Smooth muscle cell (in vitro differentiated cells): Measurements from ENCODE around the gene SPINK1. TPM values are rescaled to one million over a fixed set of nuclear protein-coding genes. Genes with fewer than 3 reads are reported as not detected.
A peak's percentile ranks its signal among the peaks of the same experiment; 100 is the strongest.
"Not testable (repeated sequence)": the region's sequence is repeated elsewhere in the genome, so short reads cannot be mapped to it uniquely, and the experiment has no call there.

Source experiments
- DNase-seq: peaks from one replicate; lab custom pipeline; 2025; ENCODE audit not compliant: unreplicated experiment; lab: John Stamatoyannopoulos, UW
- H2AFZ ChIP-seq: fragments of 200-600 bp; sonication (generic); 2 replicates; pipeline ENCODE4 v1.6.0; 2016; ENCODE audit warnings: antibody characterized with exemption, low read depth, mild to moderate bottlenecking
- H3F3A ChIP-seq: fragments of 200-600 bp; sonication (generic); 2 replicates; pipeline ENCODE4 v1.6.0; 2017; ENCODE audit warnings: antibody characterized with exemption, low read depth
- H3K27ac ChIP-seq: fragments of 200-600 bp; sonication (generic); 2 replicates; pipeline ENCODE4 v1.5.1; 2016; ENCODE audit warnings: low read depth, mild to moderate bottlenecking
- H3K27me3 ChIP-seq: fragments of 200-600 bp; sonication (generic); 2 replicates; pipeline ENCODE4 v1.6.1; 2016; ENCODE audit warnings: low read depth, mild to moderate bottlenecking
- H3K36me3 ChIP-seq: fragments of 200-600 bp; sonication (generic); 2 replicates; pipeline ENCODE4 v1.5.1; 2016; ENCODE audit warnings: low read depth
- H3K4me1 ChIP-seq: fragments of 200-600 bp; sonication (generic); 2 replicates; pipeline ENCODE4 v1.5.1; 2016; ENCODE audit warnings: low read depth
- H3K4me2 ChIP-seq: fragments of 200-600 bp; sonication (generic); 2 replicates; pipeline ENCODE4 v1.6.0; 2016; ENCODE audit warnings: mild to moderate bottlenecking
- H3K4me3 ChIP-seq: fragments of 200-600 bp; sonication (generic); 2 replicates; pipeline ENCODE4 v1.5.1; 2016; ENCODE audit warnings: mild to moderate bottlenecking
- H3K79me2 ChIP-seq: fragments of 200-600 bp; sonication (generic); 2 replicates; pipeline ENCODE4 v1.6.0; 2016; ENCODE audit warnings: low read depth, mild to moderate bottlenecking
- H3K9ac ChIP-seq: fragments of 200-600 bp; sonication (generic); 2 replicates; pipeline ENCODE4 v1.6.0; 2016; ENCODE audit warnings: low read depth
- H3K9me3 ChIP-seq: fragments of 200-600 bp; sonication (generic); replicated peaks from 2 replicates; pipeline ENCODE4 v1.5.1; 2016; ENCODE audit warnings: low read depth
- H4K20me1 ChIP-seq: fragments of 200-600 bp; sonication (generic); 2 replicates; pipeline ENCODE4 v1.6.0; 2016; ENCODE audit warnings: low read depth
- CTCF ChIP-seq: fragments of 200-600 bp; sonication (generic); IDR thresholded peaks from 2 replicates; pipeline ENCODE4 v1.5.1; 2017; ENCODE audit warnings: borderline replicate concordance, mild to moderate bottlenecking, antibody characterized with exemption; ENCODE audit not compliant: insufficient read depth, poor library complexity, severe bottlenecking
- WGBS: methylation state at CpG from one replicate; pipeline ENCODE4 v1.1.7; 2016; ENCODE audit warnings: low lambda C conversion rate; 5-methylcytosine and 5-hydroxymethylcytosine counted together
- polyA plus RNA-seq: library from polyadenylated mRNA; unstranded; fragments of >200 nt; fragmentation: Nextera tagmentation; extraction: Ambion mirVana; gene quantifications from 2 replicates; pipeline ENCODE4 v1.2.1, GENCODE V29; 2016
- total RNA-seq: library from RNA; depleted of rRNA; stranded (reverse); fragments of >200 nt; gene quantifications from 2 replicates; pipeline ENCODE4 v1.2.3, GENCODE V29; 2014

SPINK1 gene
- total and polyA plus RNA-seq, 2 experiments from 2014 or later, result 0.69 TPM; not detected in 1

- no peak for TF ChIP-seq CTCF
- H3K36me3 ChIP-seq, result no peaks in the 10 kb centered on the region
Observed at GRCh38 chr5:147826361-147826760, 5.1 kb downstream of the SPINK1 start.

GRCh38 chr5:147822686-147823491 is 8.6 kb downstream of the SPINK1 start:
- H3K9me3 ChIP-seq, result no peaks in the 10 kb centered on the region
- H3K4me1 ChIP-seq, result no peaks in the 10 kb centered on the region
- H3F3A ChIP-seq, result no peaks in the 10 kb centered on the region
- no peaks in the 10 kb centered on the region for H4K20me1 ChIP-seq
- no peaks in the 10 kb centered on the region for H3K36me3 ChIP-seq
- no peak for DNase-seq
- H3K4me2 ChIP-seq, result no peak overlapping the region
- H3K27me3 ChIP-seq, result peaks cover 16% of the 10 kb centered on the region
- H3K27ac ChIP-seq, result no peak overlapping the region
- peak; percentile 90 for TF ChIP-seq CTCF
- H3K4me3 ChIP-seq, result no peak overlapping the region
- no peak overlapping the region for H2AFZ ChIP-seq
- WGBS, result 15% methylated on average over 4 of the region's 4 CpGs
- H3K79me2 ChIP-seq, result no peaks in the 10 kb centered on the region
- no peak overlapping the region for H3K9ac ChIP-seq

More at GRCh38 chr5:147826361-147826760, 5.1 kb downstream of the SPINK1 start:
- Histone ChIP-seq H3K9me3 (no peaks in the 10 kb centered on the region), H3F3A (no peaks in the 10 kb centered on the region), H3K9ac (no peak overlapping the region), H3K4me3 (no peak overlapping the region), H3K27ac (no peak overlapping the region), H4K20me1 (no peaks in the 10 kb centered on the region), H3K79me2 (no peaks in the 10 kb centered on the region), H3K4me1 (no peaks in the 10 kb centered on the region), H3K27me3 (peaks cover 21% of the 10 kb centered on the region), H2AFZ (no peak overlapping the region), H3K4me2 (no peak overlapping the region)
- WGBS, result 94% methylated on average over 2 of the region's 2 CpGs
- DNase-seq, result no peak

- not testable (repeated sequence) for H3K9ac ChIP-seq, H3K4me3 ChIP-seq, H3K9me3 ChIP-seq, DNase-seq, H3K4me2 ChIP-seq, H3K27ac ChIP-seq, H4K20me1 ChIP-seq, H3F3A ChIP-seq, H3K36me3 ChIP-seq, H2AFZ ChIP-seq, H3K4me1 ChIP-seq, H3K79me2 ChIP-seq
- H3K27me3 ChIP-seq, result peaks cover 16% of the 10 kb centered on the region
- 91% methylated on average over 3 of the region's 3 CpGs for WGBS
Observed at GRCh38 chr5:147822222-147822621, 9.2 kb downstream of the SPINK1 start.

GRCh38 chr5:147821766-147822165 is 9.7 kb downstream of the SPINK1 start:
- 95% methylated on average over 5 of the region's 5 CpGs for WGBS
- no peak for TF ChIP-seq CTCF
- no peak for DNase-seq

More at GRCh38 chr5:147821766-147822165, 9.7 kb downstream of the SPINK1 start:
- Histone ChIP-seq H2AFZ (no peak overlapping the region), H3K79me2 (no peaks in the 10 kb centered on the region), H3K4me1 (no peaks in the 10 kb centered on the region), H3K4me3 (no peak overlapping the region), H3K9me3 (no peaks in the 10 kb centered on the region), H3F3A (no peaks in the 10 kb centered on the region), H4K20me1 (no peaks in the 10 kb centered on the region), H3K36me3 (no peaks in the 10 kb centered on the region), H3K4me2 (no peak overlapping the region), H3K27me3 (peaks cover 16% of the 10 kb centered on the region), H3K27ac (no peak overlapping the region), H3K9ac (no peak overlapping the region)
